Effector CD4-positive, alpha-beta T cell (primary cell): Measurements from ENCODE around the gene TSPOAP1.
A peak's percentile ranks its signal among the peaks of the same experiment; 100 is the strongest.
"Not testable (repeated sequence)": the region's sequence is repeated elsewhere in the genome, so short reads cannot be mapped to it uniquely, and the experiment has no call there.

ENCODE experiments used
- DNase-seq: peaks from one replicate; pipeline ENCODE4 v3.0.0-alpha.2; 2020

Gene TSPOAP1

GRCh38 chr17:58362368-58363014, 33.9 kb upstream of the TSPOAP1 start:
- DNase-seq: no peak

DNA sequence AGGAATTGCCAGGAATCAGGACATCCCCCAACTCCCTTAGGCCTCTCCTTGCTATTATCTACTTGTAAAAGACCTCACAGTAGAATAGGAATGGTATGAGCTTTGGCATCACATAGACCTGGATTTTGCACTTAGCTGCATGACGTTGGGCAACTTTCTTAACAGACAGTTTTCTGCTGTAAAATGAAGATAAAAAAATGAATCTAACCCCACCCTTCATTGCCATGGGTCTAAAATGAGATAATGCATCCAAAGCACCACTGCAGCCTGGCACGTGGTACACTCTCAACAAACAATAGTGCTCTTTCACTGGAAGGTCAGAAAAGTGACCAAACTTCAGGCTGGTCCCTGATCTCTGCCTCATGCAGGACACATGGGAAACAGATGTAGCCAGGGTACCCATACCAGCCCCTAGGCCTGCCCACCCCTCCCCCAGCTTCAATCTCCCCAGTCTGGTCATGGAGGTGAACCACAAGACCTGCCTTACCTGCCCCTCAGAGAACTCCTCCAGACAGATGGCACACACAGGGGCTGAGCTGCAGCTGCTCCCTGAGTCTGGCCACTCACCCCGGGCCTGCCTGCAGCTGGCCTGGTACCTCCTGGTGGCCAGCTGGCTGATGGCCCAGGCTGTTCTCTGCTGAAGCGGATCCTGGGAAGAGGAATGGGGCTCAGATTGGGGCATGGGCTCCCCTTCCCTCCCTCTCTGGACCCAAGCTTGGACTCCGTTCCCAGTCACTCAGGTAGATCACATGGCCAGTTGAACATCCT, 31.9 kb upstream of the TSPOAP1 start:
- DNase-seq: no peak

DNA sequence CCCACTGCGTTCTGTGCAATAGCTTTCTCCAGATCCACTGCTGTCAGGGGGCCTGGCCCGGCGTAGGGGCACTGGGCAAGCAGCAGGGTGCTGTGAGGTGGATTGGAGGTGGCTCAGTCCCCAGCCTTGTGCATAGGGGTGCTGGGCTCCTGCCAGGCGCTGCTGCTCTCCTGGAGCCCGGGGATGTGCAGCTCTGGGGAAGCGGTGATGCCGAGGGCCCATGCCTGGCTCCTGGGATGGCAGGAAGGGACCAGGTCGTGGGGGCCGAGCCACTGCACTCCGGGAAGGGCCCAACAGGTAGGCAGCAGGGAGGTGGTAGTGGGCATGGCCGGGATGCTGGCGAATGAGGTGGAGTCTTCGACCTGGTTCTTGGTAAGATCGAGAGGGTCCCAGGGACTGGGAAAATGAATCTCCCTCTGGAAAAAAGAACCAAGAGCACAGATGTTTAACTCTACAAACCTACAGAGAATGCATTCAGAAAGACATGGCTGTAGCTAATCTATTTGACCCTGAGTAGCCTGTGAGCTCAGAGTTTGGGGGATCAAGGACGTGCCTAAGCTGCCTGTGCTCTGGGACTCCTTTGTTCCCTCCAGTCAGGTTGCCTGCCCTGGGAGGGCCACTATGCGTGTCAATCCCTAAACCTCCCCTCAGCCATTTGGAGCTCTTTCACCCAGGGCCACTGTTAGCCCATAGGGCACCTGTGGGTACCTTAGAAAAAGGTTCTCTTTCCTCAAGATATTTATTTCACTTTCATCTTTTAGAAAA, 30.0 kb upstream of the TSPOAP1 start:
- no peak for DNase-seq

GRCh38 chr17:58357312-58358297, 29.0 kb upstream of the TSPOAP1 start:
- DNase-seq: no peak

GRCh38 chr17:58356231-58356630, 27.6 kb upstream of the TSPOAP1 start:
- DNase-seq: no peak

DNA sequence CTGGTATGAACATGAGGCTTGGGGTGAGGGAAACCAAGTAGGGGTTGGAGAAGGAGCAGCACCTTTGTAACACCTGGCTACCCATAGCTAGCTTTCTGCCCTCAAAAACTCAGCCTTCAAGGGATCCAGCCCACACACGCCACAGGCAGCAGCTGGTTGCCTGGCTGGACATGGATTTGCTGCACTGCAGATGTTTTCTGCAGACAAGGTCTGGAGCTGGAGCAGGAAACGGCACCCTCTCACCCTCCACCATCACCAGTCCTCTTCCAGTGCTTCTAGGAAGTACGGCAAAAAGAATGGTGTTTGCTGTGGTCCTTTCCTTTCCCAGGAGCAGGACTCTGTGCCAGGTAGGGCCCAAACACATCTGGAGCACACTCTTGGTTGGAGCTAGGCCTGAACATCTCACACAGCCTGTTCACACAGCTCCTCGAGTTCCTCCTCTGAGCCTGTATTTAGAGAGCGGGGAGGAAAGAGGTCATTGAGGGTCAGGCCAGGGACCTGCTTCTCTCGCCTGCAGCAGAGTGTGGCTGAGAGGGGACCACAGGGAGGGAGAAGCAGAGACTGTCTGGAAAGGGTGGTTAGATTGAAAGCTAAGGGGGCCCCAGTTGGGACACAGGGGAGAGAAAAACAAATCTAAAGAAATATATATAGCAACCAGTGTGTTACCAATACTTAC, 26.1 kb upstream of the TSPOAP1 start:
- no peak for DNase-seq

- no peak for DNase-seq
These were observed 24.8 kb upstream of the TSPOAP1 start for GRCh38 chr17:58353389-58353825.

DNA sequence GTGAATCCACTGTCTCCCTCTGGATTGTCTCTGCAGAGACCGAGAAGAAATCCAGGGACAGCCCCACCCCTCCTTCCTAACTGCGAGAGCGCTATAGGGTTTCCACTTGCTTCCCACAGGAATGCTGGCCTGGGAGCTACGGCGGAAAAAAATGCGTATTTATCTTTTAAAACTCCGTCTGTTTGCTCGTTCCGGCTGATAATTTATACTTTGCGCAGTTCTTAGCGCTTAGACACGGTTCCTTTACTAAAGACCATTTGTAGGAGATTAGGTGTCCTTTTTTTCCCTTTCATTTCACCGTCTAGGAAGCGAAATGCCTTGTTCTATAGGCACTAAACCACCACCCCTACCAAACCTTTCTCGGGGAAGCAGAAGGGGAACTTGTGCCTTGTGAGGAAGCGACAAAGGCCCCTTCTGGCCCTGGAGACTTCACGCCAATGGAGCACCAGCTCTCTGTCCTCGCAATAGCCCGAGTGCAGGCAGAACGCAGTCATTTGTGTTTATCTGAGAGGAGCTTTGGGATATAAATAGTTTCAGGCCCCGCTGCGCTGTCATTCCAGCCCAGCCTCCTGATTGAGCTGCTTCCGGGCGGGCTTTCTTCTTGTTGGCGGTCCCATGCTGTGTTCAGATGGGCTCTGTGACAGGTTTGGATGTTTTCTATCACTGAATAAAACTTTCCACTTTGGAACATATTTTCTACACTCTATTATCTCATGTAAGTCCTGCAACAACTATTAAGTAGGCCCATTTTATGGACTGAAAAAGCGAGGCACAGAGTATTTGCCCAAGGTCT, 24.2 kb upstream of the TSPOAP1 start:
- no peak for DNase-seq

GRCh38 chr17:58351831-58352595, 23.4 kb upstream of the TSPOAP1 start, which contains the start of gene SUPT4H1:
SUPT4H1 (minus strand) TSS chr17:58352201; CDS start chr17:58352135, 66 bp downstream.
- peak; percentile 84 for DNase-seq

- DNase-seq: no peak
These were observed 22.6 kb upstream of the TSPOAP1 start for GRCh38 chr17:58351182-58351581.

DNA sequence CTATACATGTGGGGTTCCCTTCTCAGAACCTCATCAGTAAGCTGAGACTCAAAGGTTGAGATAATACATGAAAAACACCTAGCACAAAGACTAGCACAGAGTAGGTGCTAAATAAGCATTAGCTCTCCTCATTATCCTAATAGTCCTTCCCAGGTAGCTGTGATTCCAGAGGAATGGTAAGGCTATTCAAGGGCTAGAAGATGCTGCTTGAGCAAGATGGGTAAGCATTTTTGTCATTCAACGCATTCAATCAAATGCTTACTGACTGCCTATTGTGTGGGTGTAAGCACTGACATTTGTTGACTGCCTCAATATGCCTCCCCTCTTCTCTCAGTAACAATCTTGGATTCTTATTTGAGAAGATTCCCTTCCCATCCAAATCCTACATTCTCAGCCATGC, 19.4 kb upstream of the TSPOAP1 start:
- no peak for DNase-seq

DNA sequence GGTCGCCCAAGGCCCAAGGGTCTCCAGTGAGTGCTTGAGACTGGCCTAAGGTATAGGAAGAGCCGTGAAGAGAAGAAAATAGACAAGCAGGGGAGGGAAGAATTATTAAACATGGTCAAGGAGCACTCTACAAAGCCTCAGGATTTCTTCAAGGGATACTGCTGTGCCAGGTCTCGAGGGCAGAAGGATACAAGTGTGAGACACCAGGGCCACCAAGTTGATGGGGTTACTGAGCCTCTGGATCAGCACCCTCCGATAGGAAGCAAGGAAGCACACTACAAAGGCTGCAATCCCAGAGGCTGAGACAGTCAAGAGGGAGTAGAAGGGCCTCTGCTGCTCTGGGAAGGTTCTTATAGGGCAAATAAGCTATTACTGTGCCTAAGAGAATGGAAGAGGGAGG, 16.9 kb upstream of the TSPOAP1 start:
- no peak for DNase-seq

DNA sequence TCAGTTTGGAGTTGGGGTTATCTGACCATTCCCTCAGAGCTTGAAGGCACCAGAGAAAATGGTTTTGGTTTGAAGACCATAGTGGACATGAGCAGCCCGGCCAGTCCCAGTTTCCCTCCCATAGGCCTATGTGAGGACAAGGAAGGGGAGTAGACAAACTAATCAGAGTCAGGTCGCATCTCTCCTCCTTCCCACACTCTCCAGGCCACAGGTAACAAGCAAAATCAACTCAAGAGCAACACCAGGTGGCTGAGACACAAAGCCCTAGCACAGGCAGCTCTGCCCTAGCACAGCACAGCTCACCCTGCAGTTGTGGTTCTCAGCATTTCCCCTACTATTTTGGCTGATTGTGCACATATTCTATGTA, 16.2 kb upstream of the TSPOAP1 start:
- peak; percentile 53 for DNase-seq

DNA sequence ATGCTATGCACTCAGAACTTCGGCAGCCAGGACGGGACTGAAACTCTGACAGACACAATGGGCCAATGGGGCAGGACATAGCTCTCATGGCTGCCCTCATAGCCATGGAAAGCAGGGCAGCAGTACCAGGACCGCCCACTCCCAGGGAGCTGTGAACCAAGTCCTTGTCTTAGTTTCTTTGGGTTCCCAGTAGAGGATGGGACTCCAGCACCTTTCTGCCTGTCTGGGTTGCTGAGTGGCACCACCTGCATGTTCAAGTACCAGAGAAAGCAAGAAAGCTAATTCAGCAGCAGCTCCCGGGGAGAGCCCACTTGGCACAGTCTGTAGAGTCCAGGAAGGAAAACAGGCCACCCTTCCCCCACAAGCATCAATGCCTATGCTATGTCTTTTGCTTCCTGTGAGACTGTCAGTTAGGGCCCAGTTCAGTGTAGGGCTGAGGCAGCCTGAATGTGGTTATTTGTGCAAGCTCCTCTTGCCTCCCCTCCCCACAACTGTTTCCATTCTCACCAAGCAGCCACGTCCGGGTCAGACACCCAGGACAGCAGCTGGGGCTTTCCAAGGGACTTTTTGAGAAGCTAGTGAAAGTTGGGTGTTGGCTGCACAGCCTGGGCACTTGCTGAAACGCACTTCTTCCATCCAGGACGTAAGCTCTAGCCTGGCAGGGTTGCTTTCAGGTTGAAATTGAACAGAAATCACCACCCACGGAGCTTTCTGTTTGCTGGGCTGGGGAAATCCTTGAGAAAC, 15.6 kb upstream of the TSPOAP1 start:
- DNase-seq: peak; percentile 79

GRCh38 chr17:58343131-58343530, 14.5 kb upstream of the TSPOAP1 start:
- DNase-seq: no peak

GRCh38 chr17:58341861-58342475, 13.4 kb upstream of the TSPOAP1 start:
- DNase-seq: no peak

DNA sequence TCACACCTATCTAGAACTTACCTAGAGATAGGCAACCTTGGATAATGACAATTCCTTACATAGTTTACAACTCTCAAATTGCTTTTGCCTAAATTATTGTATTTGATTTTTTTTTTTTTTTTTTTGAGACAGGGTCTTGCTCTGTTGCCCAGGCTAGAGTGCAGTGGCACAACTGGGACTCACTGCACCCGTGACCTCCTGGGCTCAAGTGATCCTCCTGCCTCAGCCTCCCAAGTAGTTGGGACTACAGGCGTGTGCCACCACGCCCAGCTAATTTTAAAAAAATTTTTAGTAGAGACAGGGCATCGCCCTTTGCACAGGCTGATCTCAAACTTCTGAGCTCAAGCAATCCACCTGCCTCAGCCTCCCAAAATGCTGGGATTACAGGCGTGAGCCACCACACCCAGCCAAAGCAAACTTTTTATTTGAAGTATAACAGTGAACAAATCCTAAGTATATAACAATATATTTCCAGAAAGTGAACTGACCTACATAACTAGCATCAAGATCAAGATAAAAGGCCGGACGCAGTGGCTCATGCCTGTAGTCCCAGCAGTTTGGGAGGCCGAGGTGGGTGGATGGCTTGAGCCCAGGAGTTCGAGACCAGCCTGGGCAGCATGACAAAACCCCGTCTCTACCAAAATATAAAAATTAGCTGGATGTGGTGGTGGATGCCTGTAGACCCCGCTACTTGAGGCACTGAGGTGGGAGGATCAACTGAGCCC, 12.7 kb upstream of the TSPOAP1 start:
- DNase-seq: not testable (repeated sequence)

GRCh38 chr17:58340405-58340876, 11.8 kb upstream of the TSPOAP1 start:
- no peak for DNase-seq
